ENCODE measurements around the gene SPOP. TPM values are rescaled to one million over a fixed set of nuclear protein-coding genes. Genes with fewer than 3 reads are reported as not detected.

The SPOP gene
- total RNA-seq, 1 experiment from 2014 or later, result 52.3 TPM

GRCh38 chr17:49629447-49629846, 48.5 kb downstream of the SPOP start:
- TF ChIP-seq CTCF (IDR thresholded peaks at IDR 0.05; ENCODE audit: unreplicated experiment), result no peak
- Mint-ChIP-seq H3K36me3 (ENCODE audit: insufficient read depth, unreplicated experiment) (peaks cover 15% of the 10 kb centered on the region), H3K27ac (ENCODE audit: low read depth, unreplicated experiment) (no peak overlapping the region), H3K9me3 (ENCODE audit: unreplicated experiment) (no peaks in the 10 kb centered on the region), H3K27me3 (ENCODE audit: insufficient read depth, unreplicated experiment) (no peaks in the 10 kb centered on the region), H3K4me3 (ENCODE audit: unreplicated experiment) (no peak overlapping the region), H3K4me1 (ENCODE audit: insufficient read depth, unreplicated experiment) (peaks cover 11% of the 10 kb centered on the region)
- ChIA-PET CTCF (interaction anchor here (0.6 kb wide), 1 partner anchor 74 kb away, joined by 3 read pairs; no protein-coding TSS in a partner anchor), POLR2A (interaction anchor here (0.7 kb wide), 2 partner anchors 11 to 61 kb away, joined by 3 read pairs; no protein-coding TSS in a partner anchor)
- BruUV-seq (replicated peaks), result no TSS peak
- no peak for DNase-seq (ENCODE audit: unreplicated experiment)
- intact Hi-C loops (cut with micrococcal nuclease), result no loop called here

GRCh38 chr17:49624896-49625295, 53.0 kb downstream of the SPOP start:
- no TSS peak for BruUV-seq (replicated peaks)
- H3K27ac Mint-ChIP-seq (ENCODE audit: low read depth, unreplicated experiment), result no peak overlapping the region
- CTCF ChIA-PET, result interaction anchor here (0.6 to 0.9 kb wide), 2 partner anchors 50 to 76 kb away, joined by 4 to 5 read pairs; no protein-coding TSS in a partner anchor
- no peaks in the 10 kb centered on the region for H3K9me3 Mint-ChIP-seq (ENCODE audit: unreplicated experiment)
- peaks cover 15% of the 10 kb centered on the region for H3K4me1 Mint-ChIP-seq (ENCODE audit: insufficient read depth, unreplicated experiment)
- DNase-seq (ENCODE audit: unreplicated experiment), result peak; percentile 13
- peaks cover 48% of the 10 kb centered on the region for H3K36me3 Mint-ChIP-seq (ENCODE audit: insufficient read depth, unreplicated experiment)
- intact Hi-C loops (cut with micrococcal nuclease), result no loop called here
- TF ChIP-seq CTCF (IDR thresholded peaks at IDR 0.05; ENCODE audit: unreplicated experiment), result no peak
- H3K27me3 Mint-ChIP-seq (ENCODE audit: insufficient read depth, unreplicated experiment), result no peaks in the 10 kb centered on the region
- POLR2A ChIA-PET, result interaction anchor here (0.7 to 1.4 kb wide), 3 partner anchors 13 to 68 kb away, joined by 3 to 5 read pairs (median 4); no protein-coding TSS in a partner anchor
- H3K4me3 Mint-ChIP-seq (ENCODE audit: unreplicated experiment), result no peak overlapping the region

GRCh38 chr17:49621946-49622529, 55.9 kb downstream of the SPOP start:
- Mint-ChIP-seq H3K9me3 (ENCODE audit: unreplicated experiment) (no peaks in the 10 kb centered on the region), H3K4me1 (ENCODE audit: insufficient read depth, unreplicated experiment) (peaks cover 7% of the 10 kb centered on the region), H3K27ac (ENCODE audit: low read depth, unreplicated experiment) (no peak overlapping the region), H3K27me3 (ENCODE audit: insufficient read depth, unreplicated experiment) (no peaks in the 10 kb centered on the region), H3K36me3 (ENCODE audit: insufficient read depth, unreplicated experiment) (peaks cover 70% of the 10 kb centered on the region), H3K4me3 (ENCODE audit: unreplicated experiment) (no peak overlapping the region)
- TF ChIP-seq CTCF (IDR thresholded peaks at IDR 0.05; ENCODE audit: unreplicated experiment), result no peak
- ChIA-PET CTCF (no interaction called here), POLR2A (interaction anchor here (1.2 kb wide), 1 partner anchor 19 kb away, joined by 4 read pairs; no protein-coding TSS in a partner anchor)
- BruUV-seq (replicated peaks), result no TSS peak
- no peak for DNase-seq (ENCODE audit: unreplicated experiment)
- intact Hi-C loops (cut with micrococcal nuclease), result no loop called here

DNA sequence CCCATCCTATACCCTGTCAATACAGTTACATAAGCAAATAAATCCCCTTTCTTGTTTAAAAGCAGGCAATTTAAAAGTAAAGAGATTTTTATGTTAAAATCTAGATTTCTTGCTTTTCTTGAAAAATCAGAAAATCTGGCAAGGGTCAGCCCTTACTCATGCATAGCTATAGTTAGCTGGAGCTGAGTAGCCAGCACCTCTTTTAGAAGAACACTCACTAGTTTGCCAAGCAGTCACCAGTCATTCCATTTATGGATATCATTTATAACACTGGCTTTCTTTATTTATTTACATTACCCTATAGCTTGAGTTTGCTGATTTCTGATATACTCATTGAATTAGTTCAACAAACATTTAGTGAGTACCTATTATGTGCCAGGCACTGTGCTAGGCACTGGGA, 56.5 kb downstream of the SPOP start:
- Mint-ChIP-seq H3K9me3 (ENCODE audit: unreplicated experiment) (no peaks in the 10 kb centered on the region), H3K27ac (ENCODE audit: low read depth, unreplicated experiment) (no peak overlapping the region), H3K4me3 (ENCODE audit: unreplicated experiment) (no peak overlapping the region), H3K36me3 (ENCODE audit: insufficient read depth, unreplicated experiment) (peaks cover 76% of the 10 kb centered on the region), H3K27me3 (ENCODE audit: insufficient read depth, unreplicated experiment) (no peaks in the 10 kb centered on the region), H3K4me1 (ENCODE audit: insufficient read depth, unreplicated experiment) (peaks cover 7% of the 10 kb centered on the region)
- no TSS peak for BruUV-seq (replicated peaks)
- CTCF ChIA-PET, result no interaction called here
- intact Hi-C loops (cut with micrococcal nuclease), result no loop called here
- DNase-seq (ENCODE audit: unreplicated experiment), result no peak
- POLR2A ChIA-PET, result interaction anchor here (0.7 kb wide), 1 partner anchor 23 kb away, joined by 3 read pairs; no protein-coding TSS in a partner anchor
- TF ChIP-seq CTCF (IDR thresholded peaks at IDR 0.05; ENCODE audit: unreplicated experiment), result no peak
